IPS-20b (cell line): ENCODE measurements around the gene ENPP3.

ENCODE experiments used
- H3K27ac ChIP-seq: one replicate; pipeline ENCODE4 v1.5.1; 2013; ENCODE audit warnings: low read length
- H3K27me3 ChIP-seq: 2 replicates; pipeline ENCODE4 v1.6.1; 2013; ENCODE audit warnings: mild to moderate bottlenecking, low read length, inconsistent platforms; ENCODE audit not compliant: insufficient read depth
- H3K36me3 ChIP-seq: 2 replicates; pipeline ENCODE4 v1.6.1; 2013; ENCODE audit warnings: low read depth, mild to moderate bottlenecking, inconsistent platforms, low read length, moderate library complexity; ENCODE audit not compliant: insufficient read depth
- H3K4me1 ChIP-seq: 2 replicates; pipeline ENCODE4 v1.6.1; 2013; ENCODE audit warnings: mild to moderate bottlenecking, control low read depth, inconsistent platforms, low read length, moderate library complexity; ENCODE audit not compliant: insufficient read depth
- H3K4me3 ChIP-seq: 2 replicates; pipeline ENCODE4 v1.5.1; 2013; ENCODE audit warnings: mild to moderate bottlenecking, low read length, inconsistent platforms
- H3K9ac ChIP-seq: 2 replicates; pipeline ENCODE4 v1.6.1; 2013; ENCODE audit warnings: low read depth, mild to moderate bottlenecking, inconsistent platforms, low read length, moderate library complexity
- H3K9me3 ChIP-seq: 2 replicates; pipeline ENCODE4 v1.6.1; 2013; ENCODE audit warnings: mild to moderate bottlenecking, low read depth, low read length, inconsistent platforms; ENCODE audit not compliant: insufficient read depth

Gene ENPP3

GRCh38 chr6:131773284-131773950 lies 136.3 kb downstream of the ENPP3 start:
- Histone ChIP-seq H3K4me1 (no peaks in the 10 kb centered on the region), H3K27me3 (no peaks in the 10 kb centered on the region), H3K9ac (no peak overlapping the region), H3K27ac (no peak overlapping the region), H3K36me3 (no peaks in the 10 kb centered on the region), H3K4me3 (no peak overlapping the region), H3K9me3 (no peaks in the 10 kb centered on the region)

GRCh38 chr6:131775886-131776285 lies 138.8 kb downstream of the ENPP3 start:
- no peaks in the 10 kb centered on the region for H3K36me3 ChIP-seq
- H3K27me3 ChIP-seq: no peaks in the 10 kb centered on the region
- no peaks in the 10 kb centered on the region for H3K4me1 ChIP-seq
- H3K9ac ChIP-seq: no peak overlapping the region
- H3K4me3 ChIP-seq: no peak overlapping the region
- no peak overlapping the region for H3K27ac ChIP-seq
- no peaks in the 10 kb centered on the region for H3K9me3 ChIP-seq

- H3K9ac ChIP-seq: no peak overlapping the region
- no peak overlapping the region for H3K4me3 ChIP-seq
- no peak overlapping the region for H3K27ac ChIP-seq
- no peaks in the 10 kb centered on the region for H3K27me3 ChIP-seq
- H3K36me3 ChIP-seq: no peaks in the 10 kb centered on the region
- H3K9me3 ChIP-seq: no peaks in the 10 kb centered on the region
- H3K4me1 ChIP-seq: no peaks in the 10 kb centered on the region
Measured at GRCh38 chr6:131776985-131777384, 139.9 kb downstream of the ENPP3 start.

GRCh38 chr6:131778169-131778568 lies 141.1 kb downstream of the ENPP3 start:
- Histone ChIP-seq H3K9me3 (no peaks in the 10 kb centered on the region), H3K9ac (no peak overlapping the region), H3K4me1 (no peaks in the 10 kb centered on the region), H3K27ac (no peak overlapping the region), H3K27me3 (no peaks in the 10 kb centered on the region), H3K36me3 (no peaks in the 10 kb centered on the region), H3K4me3 (no peak overlapping the region)

GRCh38 chr6:131779304-131779703 lies 142.2 kb downstream of the ENPP3 start:
- no peak overlapping the region for H3K4me3 ChIP-seq
- H3K9ac ChIP-seq: no peak overlapping the region
- no peaks in the 10 kb centered on the region for H3K36me3 ChIP-seq
- H3K27me3 ChIP-seq: no peaks in the 10 kb centered on the region
- no peak overlapping the region for H3K27ac ChIP-seq
- H3K9me3 ChIP-seq: no peaks in the 10 kb centered on the region
- no peaks in the 10 kb centered on the region for H3K4me1 ChIP-seq

- Histone ChIP-seq H3K27me3 (no peaks in the 10 kb centered on the region), H3K4me1 (no peaks in the 10 kb centered on the region), H3K4me3 (no peak overlapping the region), H3K9ac (no peak overlapping the region), H3K36me3 (no peaks in the 10 kb centered on the region), H3K27ac (no peak overlapping the region), H3K9me3 (no peaks in the 10 kb centered on the region)
Measured at GRCh38 chr6:131780600-131780999, 143.5 kb downstream of the ENPP3 start.

- Histone ChIP-seq H3K4me3 (no peak overlapping the region), H3K9ac (no peak overlapping the region), H3K9me3 (no peaks in the 10 kb centered on the region), H3K36me3 (no peaks in the 10 kb centered on the region), H3K27me3 (no peaks in the 10 kb centered on the region), H3K27ac (no peak overlapping the region), H3K4me1 (no peaks in the 10 kb centered on the region)
Measured at GRCh38 chr6:131781687-131782086, 144.6 kb downstream of the ENPP3 start.

GRCh38 chr6:131782764-131783163 lies 145.7 kb downstream of the ENPP3 start:
- no peaks in the 10 kb centered on the region for H3K9me3 ChIP-seq
- no peaks in the 10 kb centered on the region for H3K4me1 ChIP-seq
- no peaks in the 10 kb centered on the region for H3K27me3 ChIP-seq
- H3K4me3 ChIP-seq: no peak overlapping the region
- H3K9ac ChIP-seq: no peak overlapping the region
- no peaks in the 10 kb centered on the region for H3K36me3 ChIP-seq
- H3K27ac ChIP-seq: no peak overlapping the region

GRCh38 chr6:131784561-131784960 lies 147.5 kb downstream of the ENPP3 start:
- Histone ChIP-seq H3K27me3 (no peaks in the 10 kb centered on the region), H3K4me1 (no peaks in the 10 kb centered on the region), H3K9me3 (no peaks in the 10 kb centered on the region), H3K9ac (no peak overlapping the region), H3K4me3 (no peak overlapping the region), H3K36me3 (no peaks in the 10 kb centered on the region), H3K27ac (no peak overlapping the region)

GRCh38 chr6:131787079-131787478 lies 150.0 kb downstream of the ENPP3 start:
- Histone ChIP-seq H3K27me3 (no peaks in the 10 kb centered on the region), H3K36me3 (no peaks in the 10 kb centered on the region), H3K4me3 (no peak overlapping the region), H3K27ac (no peak overlapping the region), H3K4me1 (no peaks in the 10 kb centered on the region), H3K9me3 (no peaks in the 10 kb centered on the region), H3K9ac (no peak overlapping the region)

- H3K27me3 ChIP-seq: no peaks in the 10 kb centered on the region
- H3K9ac ChIP-seq: no peak overlapping the region
- H3K27ac ChIP-seq: no peak overlapping the region
- no peaks in the 10 kb centered on the region; the same call in 1 of the 2 replicates for H3K4me1 ChIP-seq
- no peak overlapping the region for H3K4me3 ChIP-seq
- no peaks in the 10 kb centered on the region for H3K9me3 ChIP-seq
- no peaks in the 10 kb centered on the region for H3K36me3 ChIP-seq
Measured at GRCh38 chr6:131787766-131788712, 150.9 kb downstream of the ENPP3 start.

GRCh38 chr6:131789219-131789618 lies 152.1 kb downstream of the ENPP3 start:
- H3K27me3 ChIP-seq: no peaks in the 10 kb centered on the region
- H3K27ac ChIP-seq: no peak overlapping the region
- no peak overlapping the region for H3K9ac ChIP-seq
- no peak overlapping the region for H3K4me3 ChIP-seq
- H3K4me1 ChIP-seq: no peaks in the 10 kb centered on the region; the same call in 1 of the 2 replicates
- no peaks in the 10 kb centered on the region for H3K9me3 ChIP-seq
- no peaks in the 10 kb centered on the region for H3K36me3 ChIP-seq
